Neural cell (in vitro differentiated cells): ENCODE data around the gene FOXF2. TPM values are rescaled to one million over a fixed set of nuclear protein-coding genes. Genes with fewer than 3 reads are reported as not detected.

Source experiments
- H2AFZ ChIP-seq: fragments of 200-600, 300-800 bp; sonication (generic), shearing (Covaris generic); 2 replicates; pipeline ENCODE4 v1.6.0; 2014; ENCODE audit warnings: low read depth, mild to moderate bottlenecking, antibody characterized with exemption, low read length, moderate library complexity
- H3F3A ChIP-seq: fragments of 200-600 bp; shearing (Covaris generic); 2 replicates; pipeline ENCODE4 v1.6.1; 2016; ENCODE audit warnings: mild to moderate bottlenecking, moderate library complexity, mixed read lengths, antibody characterized with exemption, low read length; ENCODE audit not compliant: insufficient read depth, poor library complexity, severe bottlenecking
- H3K27ac ChIP-seq: fragments of 200-600, 300-800 bp; sonication (generic), shearing (Covaris generic); 2 replicates; pipeline ENCODE4 v1.5.1; 2014; ENCODE audit warnings: mild to moderate bottlenecking, low read length, moderate library complexity
- H3K27me3 ChIP-seq: fragments of 300-800, 200-600 bp; sonication (generic), shearing (Covaris generic); 2 replicates; pipeline ENCODE4 v1.6.0; 2014; ENCODE audit warnings: mild to moderate bottlenecking, low read depth, low read length, moderate library complexity; ENCODE audit not compliant: insufficient read depth
- H3K36me3 ChIP-seq: fragments of 300-800, 200-600 bp; sonication (generic), shearing (Covaris generic); 2 replicates; pipeline ENCODE4 v1.5.1; 2014; ENCODE audit warnings: mild to moderate bottlenecking, antibody characterized with exemption, low read length, moderate library complexity; ENCODE audit not compliant: insufficient read depth
- H3K4me2 ChIP-seq: fragments of 300-800, 200-600 bp; sonication (generic), shearing (Covaris generic); 2 replicates; pipeline ENCODE4 v1.6.0; 2014; ENCODE audit warnings: mild to moderate bottlenecking, low read length
- H3K4me3 ChIP-seq: fragments of 300-800, 200-600 bp; sonication (generic), shearing (Covaris generic); 2 replicates; pipeline ENCODE4 v1.5.1; 2014; ENCODE audit warnings: mild to moderate bottlenecking, low read length, moderate library complexity
- H3K79me2 ChIP-seq: fragments of 200-600 bp; shearing (Covaris generic); replicated peaks from 2 replicates; pipeline ENCODE4 v1.6.0; 2014; ENCODE audit warnings: mild to moderate bottlenecking, low read length, moderate library complexity; ENCODE audit not compliant: insufficient read depth
- H3K9ac ChIP-seq: fragments of 300-800, 200-600 bp; sonication (generic), shearing (Covaris generic); 2 replicates; pipeline ENCODE4 v1.6.1; 2016; ENCODE audit warnings: mild to moderate bottlenecking, low read length, mixed read lengths
- H3K9me2 ChIP-seq: fragments of 200-600 bp; shearing (Covaris generic); 2 replicates; pipeline ENCODE4 v1.6.1; 2016; ENCODE audit warnings: mild to moderate bottlenecking, low read length, mixed read lengths; ENCODE audit not compliant: insufficient read depth
- H3K9me3 ChIP-seq: fragments of 200-600, 300-800 bp; sonication (generic), shearing (Covaris generic); 2 replicates; pipeline ENCODE4 v1.6.1; 2016; ENCODE audit warnings: mild to moderate bottlenecking, mixed run types, low read length, moderate library complexity, mixed read lengths
- H4K20me1 ChIP-seq: fragments of 200-600 bp; shearing (Covaris generic); 2 replicates; pipeline ENCODE4 v1.6.1; 2016; ENCODE audit warnings: mild to moderate bottlenecking, mixed run types; ENCODE audit not compliant: insufficient read depth
- CTCF ChIP-seq: fragments of 450-650 bp; IDR thresholded peaks from 2 replicates; pipeline ENCODE4 v1.5.1; 2014; ENCODE audit warnings: antibody characterized with exemption, mild to moderate bottlenecking, moderate library complexity; ENCODE audit not compliant: poor library complexity, severe bottlenecking
- EP300 ChIP-seq: fragments of 450-650 bp; conservative IDR thresholded peaks from 2 replicates; pipeline ENCODE4 v1.6.1; 2014; ENCODE audit warnings: antibody characterized with exemption, mild to moderate bottlenecking, moderate library complexity; ENCODE audit not compliant: poor library complexity, severe bottlenecking
- EZH2 ChIP-seq: fragments of 200-600, 300-800 bp; shearing (Covaris generic), sonication (generic); IDR thresholded peaks from 2 replicates; pipeline ENCODE4 v1.6.1; 2014; ENCODE audit warnings: antibody characterized with exemption, low read length, borderline replicate concordance, mild to moderate bottlenecking; ENCODE audit not compliant: insufficient read depth, poor library complexity, severe bottlenecking
- MXI1 ChIP-seq: fragments of 450-650 bp; conservative IDR thresholded peaks from 2 replicates; pipeline ENCODE4 v1.6.1; 2014; ENCODE audit warnings: antibody characterized with exemption, mild to moderate bottlenecking; ENCODE audit not compliant: poor library complexity, severe bottlenecking
- POLR2AphosphoS5 ChIP-seq: IDR thresholded peaks from 2 replicates; pipeline ENCODE4 v1.6.1; 2012
- RAD21 ChIP-seq: fragments of 450-650 bp; conservative IDR thresholded peaks from 2 replicates; pipeline ENCODE4 v1.6.1; 2014; ENCODE audit warnings: antibody characterized with exemption, mild to moderate bottlenecking, moderate library complexity
- REST ChIP-seq: IDR thresholded peaks from 2 replicates; pipeline ENCODE4 v1.6.1; 2012; ENCODE audit warnings: borderline replicate concordance
- SMC3 ChIP-seq: fragments of 450-650 bp; conservative IDR thresholded peaks from 2 replicates; pipeline ENCODE4 v1.6.1; 2014; ENCODE audit warnings: antibody characterized with exemption, mild to moderate bottlenecking, moderate library complexity; ENCODE audit not compliant: poor library complexity
- TAF1 ChIP-seq: IDR thresholded peaks from 2 replicates; pipeline ENCODE4 v1.6.1; 2012; ENCODE audit warnings: low read depth
- polyA plus RNA-seq: library from polyadenylated mRNA; depleted of rRNA; stranded (reverse); fragments of >200 nt; gene quantifications from 2 replicates; pipeline ENCODE4 v1.2.3, GENCODE V29; 2014

FOXF2 gene
- polyA plus RNA-seq, 1 donor from 2014 or later: not detected

- no peak overlapping the region for H3K9ac ChIP-seq
- no peak overlapping the region for H2AFZ ChIP-seq
- H3K27ac ChIP-seq: no peak overlapping the region
- H3F3A ChIP-seq: no peaks in the 10 kb centered on the region
- H3K9me2 ChIP-seq: no peaks in the 10 kb centered on the region
- H3K36me3 ChIP-seq: no peaks in the 10 kb centered on the region
- H3K79me2 ChIP-seq: no peaks in the 10 kb centered on the region
- H3K9me3 ChIP-seq: peaks cover 4% of the 10 kb centered on the region
- no peaks in the 10 kb centered on the region for H4K20me1 ChIP-seq
- no peak overlapping the region for H3K4me3 ChIP-seq
- no peak overlapping the region for H3K4me2 ChIP-seq
- TF ChIP-seq EP300: no peak
- no peak for TF ChIP-seq REST
- TF ChIP-seq CTCF: no peak
- TF ChIP-seq SMC3: no peak
- TF ChIP-seq MXI1: no peak
- TF ChIP-seq RAD21: no peak
- TF ChIP-seq EZH2: no peak
- TF ChIP-seq TAF1: no peak
- TF ChIP-seq POLR2AphosphoS5: no peak
- H3K27me3 ChIP-seq: no peaks in the 10 kb centered on the region
Measured at GRCh38 chr6:1346558-1347091, 42.8 kb upstream of the FOXF2 start.

- Histone ChIP-seq H3F3A (no peaks in the 10 kb centered on the region), H4K20me1 (no peaks in the 10 kb centered on the region), H3K27me3 (no peaks in the 10 kb centered on the region), H2AFZ (no peak overlapping the region), H3K79me2 (no peaks in the 10 kb centered on the region), H3K9me3 (peaks cover 4% of the 10 kb centered on the region), H3K4me3 (no peak overlapping the region), H3K9ac (no peak overlapping the region), H3K9me2 (no peaks in the 10 kb centered on the region), H3K27ac (no peak overlapping the region), H3K36me3 (no peaks in the 10 kb centered on the region), H3K4me2 (no peak overlapping the region)
- TF ChIP-seq TAF1 (no peak), EP300 (no peak), SMC3 (no peak), MXI1 (no peak), RAD21 (no peak), POLR2AphosphoS5 (no peak), CTCF (no peak), REST (no peak), EZH2 (no peak)
Measured at GRCh38 chr6:1347161-1347560, 42.2 kb upstream of the FOXF2 start.
